G401.6 (cell line): Measurements from ENCODE around the gene TAC1.
"Not testable (repeated sequence)": the region's sequence is repeated elsewhere in the genome, so short reads cannot be mapped to it uniquely, and the experiment has no call there.

Experiments used
- FAIRE-seq: peaks from 2 replicates; lab custom pipeline; 2012; peaks lifted over from hg19 to GRCh38; lab: Jason Lieb, UNC

TAC1 gene, protein sequence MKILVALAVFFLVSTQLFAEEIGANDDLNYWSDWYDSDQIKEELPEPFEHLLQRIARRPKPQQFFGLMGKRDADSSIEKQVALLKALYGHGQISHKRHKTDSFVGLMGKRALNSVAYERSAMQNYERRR

DNA sequence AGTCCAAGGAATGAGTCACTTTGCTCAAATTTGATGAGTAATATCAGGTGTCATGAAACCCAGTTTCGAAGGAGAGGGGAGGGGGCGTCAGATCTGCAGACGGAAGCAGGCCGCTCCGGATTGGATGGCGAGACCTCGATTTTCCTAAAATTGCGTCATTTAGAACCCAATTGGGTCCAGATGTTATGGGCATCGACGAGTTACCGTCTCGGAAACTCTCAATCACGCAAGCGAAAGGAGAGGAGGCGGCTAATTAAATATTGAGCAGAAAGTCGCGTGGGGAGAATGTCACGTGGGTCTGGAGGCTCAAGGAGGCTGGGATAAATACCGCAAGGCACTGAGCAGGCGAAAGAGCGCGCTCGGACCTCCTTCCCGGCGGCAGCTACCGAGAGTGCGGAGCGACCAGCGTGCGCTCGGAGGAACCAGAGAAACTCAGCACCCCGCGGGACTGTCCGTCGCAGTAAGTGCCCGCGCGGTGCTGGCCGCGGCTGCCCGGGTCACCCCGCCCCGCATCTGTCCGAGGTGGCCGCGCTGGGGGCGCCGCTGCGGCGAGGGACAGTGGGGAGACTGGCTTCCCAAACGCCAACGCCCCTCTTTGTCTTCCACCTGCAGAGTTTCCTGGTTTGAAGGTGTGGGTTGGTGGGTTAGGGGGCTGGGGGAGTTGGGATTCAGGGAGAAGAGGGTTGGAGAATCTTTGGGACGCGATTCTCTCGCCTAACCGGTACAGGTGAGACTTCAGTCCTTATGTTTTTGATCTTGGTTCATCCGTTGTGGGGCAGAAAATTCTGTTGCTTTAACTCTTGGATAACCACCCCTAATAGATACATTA is at the start of gene TAC1:
TAC1 (plus strand) TSS at position 351 of the 829 bp plus-strand sequence. CDS start 527 bp downstream, outside the sequence.
- FAIRE-seq: no peak

DNA sequence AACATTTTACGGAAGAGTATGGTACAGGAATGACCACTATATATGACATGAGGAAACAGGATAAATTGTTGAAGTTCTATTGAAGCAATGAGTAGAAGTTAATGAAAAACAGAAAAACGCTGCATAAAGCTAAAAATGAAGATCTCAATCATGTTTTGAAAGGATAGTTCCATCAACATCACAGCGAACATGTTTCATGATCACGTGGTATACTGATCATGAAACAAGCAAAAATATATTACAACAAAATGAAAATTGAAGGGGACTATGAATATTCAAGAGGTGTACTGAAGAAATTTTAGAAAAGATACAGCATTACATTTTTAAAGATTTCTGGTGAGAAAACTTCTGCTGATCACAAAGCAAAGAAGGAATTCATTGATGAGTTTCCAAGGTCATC is 45.9 kb upstream of the TAC1 start:
- FAIRE-seq: no peak

DNA sequence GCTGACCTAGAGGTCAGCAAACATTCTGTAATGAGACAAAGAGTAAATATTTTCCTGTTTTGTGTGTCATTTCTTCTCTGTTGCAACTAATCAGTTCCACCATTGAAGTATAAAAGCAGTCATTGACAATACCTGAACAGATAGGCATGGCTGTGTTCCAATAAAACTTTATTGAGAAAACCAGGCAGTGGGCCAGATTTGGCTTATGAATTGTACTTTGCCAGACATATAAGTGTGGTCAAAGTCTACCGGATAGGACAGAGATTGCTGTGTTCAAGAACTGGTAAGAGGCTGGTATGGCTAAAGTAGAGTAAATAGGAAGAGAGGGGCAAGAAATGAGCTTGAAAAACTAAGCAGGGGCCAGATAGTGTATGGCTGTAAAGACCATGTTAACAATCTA is 38.3 kb upstream of the TAC1 start:
- no peak for FAIRE-seq

DNA sequence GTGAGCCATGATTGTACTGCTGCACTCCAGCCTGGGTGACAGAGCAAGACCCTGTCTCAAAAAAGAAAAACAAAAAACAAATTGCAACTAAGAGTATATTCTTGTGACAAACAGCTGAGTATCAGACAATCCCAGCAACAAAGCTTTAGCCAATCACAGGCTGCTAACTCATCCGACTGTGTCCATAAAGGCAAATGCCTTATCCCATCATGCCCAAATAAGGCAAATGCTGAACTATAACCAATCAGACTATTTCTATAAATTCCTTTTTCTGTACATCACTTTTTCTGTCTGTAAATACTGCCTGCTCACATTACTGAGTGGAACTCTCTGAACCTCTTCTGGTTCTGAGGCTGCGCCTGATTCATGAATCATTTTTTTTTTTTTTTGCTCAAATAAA is 37.5 kb upstream of the TAC1 start:
- FAIRE-seq: no peak

DNA sequence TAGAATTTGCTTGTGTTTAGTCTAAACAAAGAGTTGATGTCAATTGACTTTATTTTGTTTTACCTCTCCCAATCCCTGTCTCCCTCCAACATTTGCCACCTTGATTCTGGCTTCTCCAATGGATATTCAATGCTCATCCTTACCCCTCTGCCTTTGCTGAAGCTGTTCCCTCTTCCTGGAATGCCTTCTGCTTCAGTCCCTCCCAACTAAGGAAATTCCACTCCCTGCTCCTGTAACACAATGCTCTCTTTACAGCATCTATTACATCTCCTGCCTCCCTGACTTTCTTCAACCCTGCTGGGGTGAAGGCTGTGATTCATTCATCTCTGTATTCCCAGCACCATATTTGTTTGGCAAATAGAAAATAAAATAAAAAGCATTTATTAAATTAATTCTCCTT is 34.5 kb upstream of the TAC1 start:
- no peak for FAIRE-seq

DNA sequence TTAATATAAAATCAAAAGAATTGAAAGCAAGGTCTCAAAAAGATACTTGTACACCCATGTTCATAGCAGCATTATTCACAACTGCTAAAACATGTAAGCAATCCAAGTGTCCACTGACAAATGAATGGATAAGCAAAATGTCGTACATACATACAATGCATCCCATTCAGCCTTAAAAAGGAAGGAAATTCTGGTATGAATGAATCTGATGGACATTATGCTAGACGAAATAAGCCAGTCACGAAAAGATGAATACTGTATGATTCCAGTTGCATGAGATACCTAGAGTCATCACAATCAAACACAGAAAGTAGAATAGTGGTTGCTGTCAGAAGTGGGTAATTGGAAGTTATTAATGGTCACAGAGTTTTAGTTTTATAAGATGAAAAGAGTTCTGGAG is 9.5 kb upstream of the TAC1 start:
- no peak for FAIRE-seq

DNA sequence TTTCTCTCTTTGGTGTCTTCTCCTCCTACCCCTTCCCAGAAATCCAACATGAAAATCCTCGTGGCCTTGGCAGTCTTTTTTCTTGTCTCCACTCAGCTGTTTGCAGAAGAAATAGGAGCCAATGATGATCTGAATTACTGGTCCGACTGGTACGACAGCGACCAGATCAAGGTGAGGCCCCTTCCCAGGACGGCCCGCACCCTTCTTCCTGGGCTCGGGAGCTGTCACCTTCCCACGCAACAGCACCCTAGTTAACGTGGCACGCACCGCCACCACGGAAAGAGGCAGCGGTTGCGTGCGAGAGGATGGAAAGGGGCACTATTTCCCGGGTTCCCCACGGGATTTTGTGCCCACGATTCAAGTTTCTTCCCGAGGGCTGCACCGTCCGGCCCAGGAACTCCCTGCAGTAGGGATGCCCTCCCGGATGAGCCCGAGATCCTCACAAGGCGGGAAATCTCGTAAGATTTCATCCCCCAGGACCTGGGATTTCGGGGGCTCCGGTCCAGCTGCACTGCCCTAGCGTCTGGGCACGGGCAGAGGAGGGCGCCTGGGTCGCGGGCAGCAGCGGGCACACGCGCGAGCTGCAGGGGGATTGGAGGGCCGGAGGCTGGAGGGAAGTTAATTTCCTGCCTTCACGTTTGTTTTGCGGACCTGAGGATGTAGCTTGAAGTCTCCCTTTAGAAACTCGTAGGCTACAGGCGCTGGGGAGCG is 834 bp downstream of the TAC1 start:
- no peak for FAIRE-seq

DNA sequence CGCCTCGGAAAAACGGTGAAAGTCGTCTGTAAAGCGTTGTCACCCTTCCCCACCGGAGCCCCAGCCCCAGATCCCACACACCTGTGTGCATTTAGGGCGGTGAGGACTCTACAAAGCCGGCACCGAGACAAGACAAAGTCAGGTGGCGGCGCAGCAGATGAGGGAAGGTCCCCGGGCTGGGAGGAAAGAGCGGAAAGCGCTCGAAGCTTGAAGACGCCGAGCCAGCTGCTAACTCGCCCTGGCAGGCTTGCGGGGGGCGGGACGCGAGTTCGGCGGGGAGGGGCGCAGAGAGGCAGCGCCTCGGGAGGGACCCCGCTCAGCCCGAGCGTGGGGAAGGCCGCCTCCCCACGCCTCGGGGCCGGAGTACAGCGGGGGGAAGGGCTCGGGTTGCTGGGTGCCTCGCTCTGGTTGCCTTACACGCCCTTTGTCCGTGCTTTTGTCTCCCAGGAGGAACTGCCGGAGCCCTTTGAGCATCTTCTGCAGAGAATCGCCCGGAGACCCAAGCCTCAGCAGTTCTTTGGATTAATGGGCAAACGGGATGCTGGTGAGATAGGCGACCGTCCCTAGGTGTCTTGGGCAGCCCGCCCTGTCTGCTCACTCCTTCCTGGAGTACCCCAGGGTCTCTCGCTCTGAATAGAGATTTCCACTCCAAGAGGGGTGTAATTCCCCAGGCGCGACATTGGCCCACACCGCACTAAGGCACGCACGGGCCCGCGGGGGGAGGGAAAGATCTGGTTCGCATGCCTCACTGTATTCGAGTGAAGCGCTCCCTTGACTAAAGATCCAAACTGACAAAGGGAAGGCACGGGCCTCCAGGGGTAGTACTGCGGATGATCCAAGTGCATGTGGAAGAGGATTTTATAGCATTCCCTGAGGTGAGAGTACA is 1.6 kb downstream of the TAC1 start:
- FAIRE-seq: no peak

DNA sequence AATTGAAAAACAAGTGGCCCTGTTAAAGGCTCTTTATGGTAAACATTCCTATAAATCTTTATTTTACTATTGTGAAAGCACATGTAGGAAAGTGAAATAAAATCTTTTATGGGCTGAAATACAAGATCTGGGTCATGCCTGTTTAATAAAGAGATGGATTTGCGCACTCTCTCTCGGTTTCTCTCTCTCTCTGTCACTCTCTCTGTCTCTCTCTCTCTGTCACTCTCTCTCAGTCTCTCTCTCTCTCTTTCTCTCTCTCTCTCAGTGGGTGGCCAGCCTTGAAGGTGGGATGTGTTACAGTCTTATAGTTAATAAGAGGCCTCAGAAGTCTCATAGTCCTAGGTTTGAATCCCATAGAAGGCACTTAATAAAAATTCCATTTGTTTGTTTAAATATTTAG is 2.4 kb downstream of the TAC1 start:
- no peak for FAIRE-seq

DNA sequence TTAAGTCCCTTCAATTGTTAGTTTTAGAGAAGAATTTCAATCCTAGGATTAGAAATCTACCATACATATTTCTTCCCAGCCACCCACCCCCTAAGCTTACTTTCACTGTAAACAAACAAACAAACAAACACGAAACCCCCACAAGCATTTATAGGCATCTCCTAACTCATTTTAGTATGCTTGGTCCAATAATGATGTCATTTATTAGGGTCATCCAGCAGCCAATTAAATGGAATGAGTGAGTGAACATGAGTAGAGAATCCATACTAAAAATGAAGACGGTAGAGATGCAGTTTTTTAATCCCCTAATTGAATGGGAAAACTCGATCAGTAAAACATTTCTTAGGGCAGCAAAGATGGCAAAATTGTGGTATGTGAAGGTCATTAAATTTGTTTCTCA is 3.2 kb downstream of the TAC1 start:
- FAIRE-seq: no peak

DNA sequence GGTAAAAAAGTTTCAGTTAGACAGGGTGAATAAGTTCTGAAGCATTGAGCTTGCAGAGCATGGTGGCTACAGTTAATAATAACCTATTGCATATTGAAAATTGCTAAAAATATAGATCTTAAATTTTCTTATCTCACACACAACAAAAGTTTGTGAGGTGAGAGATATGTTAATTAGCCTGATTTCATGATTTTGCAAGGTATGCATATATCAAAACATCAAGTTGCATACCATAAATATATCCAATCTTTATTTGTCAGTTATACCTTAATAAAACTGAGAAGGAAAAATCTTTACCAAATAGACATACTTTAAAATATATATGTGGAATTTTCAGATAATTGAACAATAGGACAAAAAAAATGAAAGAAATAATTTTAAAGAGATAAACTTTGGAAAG is 16.6 kb downstream of the TAC1 start:
- FAIRE-seq: no peak

DNA sequence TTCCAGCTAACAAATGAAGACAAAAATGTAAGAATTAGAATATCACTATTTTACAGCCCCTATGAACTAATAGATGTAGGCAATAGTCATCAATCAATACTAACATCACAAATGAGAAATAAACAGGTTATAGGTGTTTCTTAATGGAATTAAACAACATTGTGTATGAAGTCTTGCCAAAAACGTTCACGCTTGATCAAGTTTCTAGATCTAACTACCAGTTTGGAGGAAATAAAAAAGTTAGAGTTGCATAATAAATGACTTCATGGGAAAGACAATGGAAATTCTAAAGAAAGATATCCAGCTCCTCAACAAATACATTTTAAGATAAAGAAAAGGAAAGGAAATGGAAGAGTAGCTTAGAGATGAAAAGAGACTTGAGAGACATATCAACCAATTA is 19.7 kb downstream of the TAC1 start:
- FAIRE-seq: no peak

DNA sequence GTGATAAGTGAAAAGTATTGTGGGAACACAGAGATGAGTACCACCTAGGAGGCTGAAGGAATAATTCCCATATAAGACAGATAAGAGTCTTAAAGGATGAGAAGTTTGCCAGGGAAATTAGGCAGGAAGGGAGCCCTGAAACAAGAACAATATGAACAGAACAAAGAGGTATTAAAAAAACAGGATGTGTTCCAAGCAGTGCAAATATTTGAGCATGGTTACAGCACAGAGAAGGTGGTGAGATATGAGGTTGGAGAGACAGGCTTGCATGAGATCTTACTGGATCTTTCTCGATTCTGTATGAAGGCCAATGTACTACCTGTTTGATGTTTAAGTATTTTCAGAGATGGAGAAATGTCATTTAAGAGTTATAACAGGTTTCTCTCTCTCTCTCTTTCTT is 20.3 kb downstream of the TAC1 start:
- FAIRE-seq: no peak

DNA sequence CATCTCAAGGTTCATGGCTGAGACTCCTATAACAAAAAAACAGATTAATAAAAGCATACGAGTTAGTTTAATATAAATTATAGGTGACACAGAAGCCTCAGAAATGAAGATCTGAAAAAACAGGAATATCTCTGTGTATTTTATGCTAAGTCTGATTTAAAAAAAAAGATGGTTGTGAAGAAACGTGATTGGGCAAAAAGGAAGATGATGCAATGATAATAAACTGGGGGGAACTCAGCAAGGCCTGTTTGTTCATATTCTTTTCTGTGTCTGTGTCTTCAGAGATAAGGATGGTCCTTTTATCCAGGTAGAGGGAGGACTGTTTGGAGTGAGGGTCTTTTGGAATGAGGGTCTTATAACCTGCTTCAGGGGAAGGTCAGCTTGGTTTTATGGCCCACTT is 25.9 kb downstream of the TAC1 start:
- FAIRE-seq: no peak

DNA sequence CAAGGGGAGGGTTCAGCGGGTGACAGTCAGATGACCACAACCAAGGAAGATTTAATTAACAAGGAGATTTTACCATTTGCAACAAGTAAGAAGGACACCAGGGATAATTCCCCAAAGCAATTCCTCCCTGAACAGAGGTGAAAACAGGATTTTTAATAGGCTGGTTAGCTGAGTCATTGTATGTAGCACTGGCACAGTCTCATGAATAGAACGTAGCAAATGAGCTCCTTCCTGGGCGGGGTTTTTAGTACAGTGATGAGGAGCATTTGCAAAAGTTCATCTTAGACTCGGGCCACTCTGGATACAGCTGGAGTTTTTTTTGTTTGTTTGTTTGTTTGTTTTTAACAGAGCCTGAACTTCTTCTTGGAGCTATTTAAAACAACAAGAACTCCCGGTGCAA is 39.0 kb downstream of the TAC1 start:
- no peak for FAIRE-seq

DNA sequence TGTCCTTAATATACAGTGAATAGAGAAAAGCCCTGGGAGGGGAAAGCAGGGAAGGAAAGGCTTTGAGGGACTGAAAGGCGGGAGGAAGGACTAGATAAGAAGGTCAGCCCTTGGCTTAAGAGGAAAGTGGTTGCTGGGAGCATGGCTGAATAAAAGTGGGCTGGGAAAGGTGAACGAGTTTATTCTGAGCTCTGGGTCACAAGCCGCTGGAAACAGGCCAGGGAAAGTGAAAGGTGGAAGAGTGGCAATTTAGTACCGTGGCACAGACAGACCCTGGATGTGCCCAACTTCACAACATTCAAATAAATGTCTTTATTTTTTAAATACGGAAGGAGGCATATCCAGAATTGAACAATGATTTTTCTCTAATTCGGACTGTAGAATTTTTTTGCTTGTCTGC is 39.7 kb downstream of the TAC1 start:
- no peak for FAIRE-seq

DNA sequence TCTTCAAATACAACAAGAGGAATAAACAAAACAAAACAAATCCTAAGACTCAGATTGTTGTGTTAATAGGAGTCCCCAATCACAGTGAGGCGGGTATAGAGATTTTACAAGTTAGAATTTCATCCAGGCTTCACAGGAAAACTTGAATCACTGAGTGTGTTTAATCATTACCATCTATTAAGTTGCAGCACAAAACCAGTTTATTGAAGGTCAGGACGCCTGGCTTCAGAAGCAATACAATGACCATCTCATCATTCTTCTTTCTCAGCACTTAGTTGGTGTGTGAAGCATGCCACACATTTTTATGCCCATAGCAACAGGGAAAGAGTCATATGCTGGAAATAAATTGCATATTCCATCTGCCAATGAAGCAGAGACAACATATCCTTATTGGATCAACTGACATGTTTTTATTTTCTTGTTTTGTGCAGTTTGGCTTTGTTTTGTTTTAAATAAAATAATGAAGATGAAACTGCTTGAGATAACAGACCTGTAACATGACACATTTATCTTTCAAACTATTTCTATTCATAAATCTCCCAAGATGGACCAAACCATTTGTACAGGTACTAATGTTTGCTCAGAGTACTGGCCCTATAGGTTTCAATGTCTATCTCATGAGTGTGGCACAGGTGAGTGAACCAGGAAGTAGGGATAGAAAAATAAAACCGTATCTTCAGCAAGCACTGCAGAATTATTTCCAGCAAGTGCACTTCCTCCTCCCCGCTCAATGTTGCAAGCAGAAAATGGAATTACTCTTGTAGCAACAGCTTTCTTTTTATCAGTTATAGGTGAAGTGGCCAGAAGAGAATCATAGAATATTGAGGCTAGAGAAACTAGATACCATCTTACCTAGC is 40.4 kb downstream of the TAC1 start:
- no peak for FAIRE-seq

DNA sequence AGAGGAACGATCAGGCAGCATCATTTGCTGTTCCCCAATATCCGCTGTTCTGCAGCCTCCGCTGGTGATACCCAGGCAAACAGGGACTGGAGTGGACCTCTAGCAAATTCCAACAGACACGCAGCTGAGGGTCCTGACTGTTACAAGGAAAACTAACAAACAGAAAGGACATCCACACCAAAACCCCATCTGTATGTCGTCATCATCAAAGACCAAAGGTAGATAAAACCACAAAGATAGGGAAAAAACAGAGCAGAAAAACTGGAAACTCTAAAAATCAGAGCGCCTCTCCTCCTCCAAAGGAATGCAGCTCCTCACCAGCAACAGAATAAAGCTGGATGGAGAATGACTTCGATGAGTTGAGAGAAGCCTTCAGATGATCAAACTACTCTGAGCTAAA is 54.5 kb downstream of the TAC1 start:
- not testable (repeated sequence) for FAIRE-seq
